PC-3 (cell line): Measurements from ENCODE around the gene ATE1. TPM values are rescaled to one million over a fixed set of nuclear protein-coding genes. Genes with fewer than 3 reads are reported as not detected.

Experiments
- ATAC-seq: fragments of 200-7000 bp; cut with Tn5 transposase; 2 replicates; pipeline ENCODE4 v1.9.1; 2020; ENCODE audit warnings: mild to moderate bottlenecking, moderate library complexity
- BruUV-seq: library from RNA; stranded (reverse); fragments of 400-500 nt; replicated peaks from 2 replicates; lab custom pipeline; 2021; lab: Mats Ljungman, UMichigan
- CTCF ChIA-PET: fragments of 300-600 bp; sonication (Branson Sonifier 250); formaldehyde crosslinking; loops from one replicate; lab custom pipeline; 2022; ENCODE audit warnings: antibody characterized with exemption; lab: Charles Lee
- POLR2A ChIA-PET: fragments of 300-600 bp; sonication (Branson Sonifier 250); formaldehyde crosslinking; loops from one replicate; lab custom pipeline; 2022; ENCODE audit warnings: antibody characterized with exemption; ENCODE audit not compliant: unreplicated experiment; lab: Charles Lee
- DNase-seq: peaks from one replicate; pipeline ENCODE4 v3.0.0-alpha.2; 2015
- H2AFZ ChIP-seq: fragments of 300-600 bp; sonication (generic); 2 replicates; pipeline ENCODE4 v1.6.0; 2016; ENCODE audit warnings: antibody characterized with exemption, low read length
- H3F3A ChIP-seq: fragments of 300-600 bp; sonication (generic); one replicate; pipeline ENCODE4 v1.6.0; 2017; ENCODE audit warnings: antibody characterized with exemption, low read length, control low read depth, mild to moderate bottlenecking; ENCODE audit not compliant: unreplicated experiment
- H3K27ac ChIP-seq: fragments of 300-600 bp; sonication (generic); 2 replicates; pipeline ENCODE4 v1.5.1; 2016; ENCODE audit warnings: mild to moderate bottlenecking, low read length
- H3K27me3 ChIP-seq: fragments of 300-600 bp; sonication (generic); 2 replicates; pipeline ENCODE4 v1.6.1; 2016; ENCODE audit warnings: low read length, mixed read lengths
- H3K36me3 ChIP-seq: fragments of 300-600 bp; sonication (generic); 2 replicates; pipeline ENCODE4 v1.6.1; 2016; ENCODE audit warnings: low read depth, mixed run types, low read length, mixed read lengths
- H3K4me1 ChIP-seq: fragments of 300-600 bp; sonication (generic); 2 replicates; pipeline ENCODE4 v1.5.1; 2016; ENCODE audit warnings: low read length; ENCODE audit not compliant: insufficient read depth
- H3K4me2 ChIP-seq: fragments of 300-600 bp; sonication (generic); 2 replicates; pipeline ENCODE4 v1.6.0; 2016; ENCODE audit warnings: low read length
- H3K4me3 ChIP-seq: fragments of 300-600 bp; sonication (generic); 2 replicates; pipeline ENCODE4 v1.5.1; 2016; ENCODE audit warnings: mild to moderate bottlenecking, low read length, mixed read lengths
- H3K79me2 ChIP-seq: fragments of 300-600 bp; sonication (generic); 2 replicates; pipeline ENCODE4 v1.6.1; 2017; ENCODE audit warnings: low read length, mixed read lengths
- H3K9ac ChIP-seq: fragments of 300-600 bp; sonication (generic); 2 replicates; pipeline ENCODE4 v1.6.0; 2016; ENCODE audit warnings: mild to moderate bottlenecking, low read length
- H3K9me2 ChIP-seq: fragments of 300-600 bp; sonication (generic); replicated peaks from 2 replicates; pipeline ENCODE4 v1.6.1; 2016; ENCODE audit warnings: mixed run types, low read length, mixed read lengths
- H3K9me3 ChIP-seq: fragments of 300-600 bp; sonication (generic); 2 replicates; pipeline ENCODE4 v1.6.1; 2016; ENCODE audit warnings: low read length, mixed read lengths
- H4K20me1 ChIP-seq: fragments of 300-600 bp; sonication (generic); 2 replicates; pipeline ENCODE4 v1.6.1; 2016; ENCODE audit warnings: low read length, mixed read lengths
- CTCF ChIP-seq: fragments of 300-600 bp; sonication (generic); conservative IDR thresholded peaks from 2 replicates; pipeline ENCODE4 v1.5.1; 2017; ENCODE audit warnings: antibody characterized with exemption, low read depth, mild to moderate bottlenecking, low read length
- EZH2 ChIP-seq: fragments of 300-600 bp; sonication (generic); IDR thresholded peaks from one replicate; pipeline ENCODE4 v1.6.1; 2017; ENCODE audit warnings: antibody characterized with exemption, mild to moderate bottlenecking, low read length; ENCODE audit not compliant: unreplicated experiment
- EZH2phosphoT487 ChIP-seq: fragments of 300-600 bp; sonication (generic); IDR thresholded peaks from 2 replicates; pipeline ENCODE4 v1.6.1; 2018; ENCODE audit warnings: mild to moderate bottlenecking, antibody characterized with exemption, low read length, borderline replicate concordance
- intact Hi-C: fragments of 100-400 bp; cut with micrococcal nuclease; formaldehyde crosslinking; loops from 2 replicates; pipeline ENCODE4 v1.9.0; 2023
- total RNA-seq: library from RNA; depleted of rRNA; stranded (reverse); fragments of >200 nt; gene quantifications from 2 replicates; pipeline ENCODE4 v1.2.3, GENCODE V29; 2014

Gene ATE1
- total RNA-seq, 1 experiment from 2014 or later, result 12.8 TPM

GRCh38 chr10:121911421-121911697 is 16.5 kb downstream of the ATE1 start:
- no peak for DNase-seq
- POLR2A ChIA-PET, result no interaction called here

GRCh38 chr10:121910673-121911420 is 17.0 kb downstream of the ATE1 start:
- DNase-seq (peak; percentile 48), ATAC-seq (peak; percentile 65)
- ChIA-PET POLR2A (no interaction called here), CTCF (no interaction called here)
- no peaks in the 10 kb centered on the region for H3K9me2 ChIP-seq
- H3K36me3 ChIP-seq, result no peaks in the 10 kb centered on the region
- TF ChIP-seq CTCF (no peak), EZH2phosphoT487 (no peak), EZH2 (no peak)
- H2AFZ ChIP-seq, result peak overlapping the region; percentile 9; the same call in 1 of the 2 replicates
- no peaks in the 10 kb centered on the region for H3K27me3 ChIP-seq
- H3F3A ChIP-seq, result no peaks in the 10 kb centered on the region
- H3K79me2 ChIP-seq, result 0 out of 2 replicates have a peak, but pooled peaks cover 3% of the 10 kb centered on the region
- H3K4me3 ChIP-seq, result no peak overlapping the region
- H3K9ac ChIP-seq, result 0 out of 2 replicates have a peak overlapping the region, but pooled peaks have one; percentile 15
- H3K27ac ChIP-seq, result peak overlapping the region; percentile 57
- no TSS peak for BruUV-seq
- no peak overlapping the region for H3K4me2 ChIP-seq
- intact Hi-C loops, result no loop called here
- H3K4me1 ChIP-seq, result peaks cover 10% of the 10 kb centered on the region
- H3K9me3 ChIP-seq, result no peaks in the 10 kb centered on the region
- H4K20me1 ChIP-seq, result no peaks in the 10 kb centered on the region

More at GRCh38 chr10:121911421-121911697, 16.5 kb downstream of the ATE1 start:
- 0 out of 2 replicates have a peak, but pooled peaks cover 3% of the 10 kb centered on the region for H3K79me2 ChIP-seq
- BruUV-seq, result no TSS peak
- H3K36me3 ChIP-seq, result no peaks in the 10 kb centered on the region; the same call in 1 of the 2 replicates
- peak overlapping the region; percentile 57 for H3K27ac ChIP-seq
- H3K27me3 ChIP-seq, result no peaks in the 10 kb centered on the region
- H3K9me2 ChIP-seq, result no peaks in the 10 kb centered on the region
- no peaks in the 10 kb centered on the region for H4K20me1 ChIP-seq
- no peaks in the 10 kb centered on the region for H3K9me3 ChIP-seq
- H3K4me1 ChIP-seq, result peaks cover 10% of the 10 kb centered on the region
- intact Hi-C loops, result no loop called here
- H3F3A ChIP-seq, result no peaks in the 10 kb centered on the region
- H2AFZ ChIP-seq, result no peak overlapping the region
- CTCF ChIA-PET, result no interaction called here
- H3K4me3 ChIP-seq, result no peak overlapping the region
- H3K4me2 ChIP-seq, result no peak overlapping the region
- ATAC-seq, result no peak
- no peak overlapping the region for H3K9ac ChIP-seq
- no peak for TF ChIP-seq EZH2phosphoT487
- TF ChIP-seq CTCF, result no peak
- TF ChIP-seq EZH2, result no peak

- Histone ChIP-seq H3F3A (no peaks in the 10 kb centered on the region), H3K4me1 (no peaks in the 10 kb centered on the region), H3K36me3 (no peaks in the 10 kb centered on the region), H2AFZ (no peak overlapping the region), H3K4me2 (no peak overlapping the region), H3K9me2 (no peaks in the 10 kb centered on the region), H4K20me1 (no peaks in the 10 kb centered on the region), H3K79me2 (no peaks in the 10 kb centered on the region), H3K27me3 (no peaks in the 10 kb centered on the region), H3K9ac (no peak overlapping the region), H3K27ac (no peak overlapping the region), H3K4me3 (no peak overlapping the region), H3K9me3 (no peaks in the 10 kb centered on the region)
- intact Hi-C loops, result loop anchor here (5.0 kb wide), 1 partner anchor 958 kb away; no protein-coding TSS in a partner anchor
- ChIA-PET CTCF (no interaction called here), POLR2A (no interaction called here)
- no peak for DNase-seq
- TF ChIP-seq EZH2phosphoT487, result no peak
- no peak for TF ChIP-seq CTCF
- BruUV-seq, result no TSS peak
- no peak for ATAC-seq
Measured at GRCh38 chr10:121904888-121905287, 22.9 kb downstream of the ATE1 start.
